CD4-positive, alpha-beta T cell treated with Interferon gamma for 1 hour (primary cell): ENCODE results near the gene UST.
"Not testable (repeated sequence)": the region's sequence is repeated elsewhere in the genome, so short reads cannot be mapped to it uniquely, and the experiment has no call there.

Experiments
- DNase-seq: peaks from one replicate; pipeline ENCODE4 v3.0.0-alpha.2; 2020

Gene UST

DNA sequence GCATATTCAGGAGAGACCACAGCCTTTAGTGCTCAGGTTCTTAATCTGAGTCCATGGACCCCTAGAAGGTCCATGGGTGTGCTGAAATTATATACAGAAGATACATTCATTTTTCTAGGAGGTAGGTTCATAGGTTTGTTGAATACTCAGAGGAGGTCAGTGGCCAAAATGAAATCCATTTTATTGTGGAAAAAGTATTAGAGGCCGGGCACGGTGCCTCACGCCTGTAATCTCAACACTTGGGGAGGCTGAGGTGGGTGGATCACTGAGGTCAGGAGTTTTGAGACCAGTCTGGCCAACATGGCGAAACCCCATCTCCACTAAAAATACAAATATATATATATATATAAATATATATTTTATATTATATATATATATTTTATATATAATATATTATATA lies 9.0 kb upstream of the UST start:
- no peak for DNase-seq

DNA sequence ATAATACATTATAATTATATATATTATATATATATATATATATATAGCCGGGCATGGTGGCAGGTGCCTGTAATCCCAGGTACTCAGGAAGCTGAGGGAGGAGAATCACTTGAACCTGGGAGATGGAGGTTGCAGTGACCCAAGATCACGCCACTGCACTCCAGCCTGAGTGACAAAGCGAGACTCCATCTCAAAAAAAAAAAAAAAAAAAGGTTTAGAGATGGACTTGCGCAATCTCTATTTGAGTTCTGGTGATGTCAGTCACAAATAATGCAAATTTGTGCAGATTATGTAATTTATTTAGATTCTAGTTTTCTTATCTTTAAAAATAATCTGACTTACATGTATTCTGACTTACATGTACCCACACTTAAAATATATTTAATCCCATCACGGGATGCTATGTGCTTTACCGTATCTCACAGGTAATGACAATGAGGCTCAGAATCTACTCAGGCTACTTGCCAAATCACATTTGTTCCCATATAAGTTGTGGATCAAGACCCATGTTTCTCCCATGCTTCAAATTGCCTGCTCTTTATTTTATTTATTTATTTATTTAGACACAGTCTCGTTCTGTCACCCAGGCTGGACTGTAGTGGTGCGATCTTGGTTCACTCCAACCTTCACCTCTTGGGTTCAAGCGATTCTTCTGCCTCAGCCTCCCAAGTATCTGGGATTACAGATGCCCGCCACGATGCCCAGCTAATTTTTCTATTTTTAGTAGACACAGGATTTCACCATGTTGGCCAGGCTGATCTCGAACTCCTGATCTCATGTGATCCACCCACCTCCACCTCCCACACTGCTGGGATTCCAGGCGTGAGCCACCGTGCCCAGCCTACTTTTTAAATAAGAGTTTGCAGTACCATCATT lies 7.6 kb upstream of the UST start:
- DNase-seq = no peak

DNA sequence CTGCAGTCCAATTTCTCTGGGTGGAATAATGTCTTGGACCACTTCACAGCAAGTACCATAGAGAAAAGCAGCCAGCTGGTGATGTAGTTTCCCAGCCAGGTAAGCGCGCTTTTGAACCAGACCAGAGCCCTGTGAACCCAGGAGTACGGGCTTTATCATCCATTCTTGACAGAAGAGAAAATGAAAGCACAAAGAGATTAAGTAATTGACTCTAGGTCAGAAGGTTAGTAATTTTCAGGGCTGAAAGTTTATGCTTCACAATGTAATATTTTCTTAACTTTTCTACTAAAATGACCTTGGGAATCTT lies 7.1 kb upstream of the UST start:
- DNase-seq = no peak

DNA sequence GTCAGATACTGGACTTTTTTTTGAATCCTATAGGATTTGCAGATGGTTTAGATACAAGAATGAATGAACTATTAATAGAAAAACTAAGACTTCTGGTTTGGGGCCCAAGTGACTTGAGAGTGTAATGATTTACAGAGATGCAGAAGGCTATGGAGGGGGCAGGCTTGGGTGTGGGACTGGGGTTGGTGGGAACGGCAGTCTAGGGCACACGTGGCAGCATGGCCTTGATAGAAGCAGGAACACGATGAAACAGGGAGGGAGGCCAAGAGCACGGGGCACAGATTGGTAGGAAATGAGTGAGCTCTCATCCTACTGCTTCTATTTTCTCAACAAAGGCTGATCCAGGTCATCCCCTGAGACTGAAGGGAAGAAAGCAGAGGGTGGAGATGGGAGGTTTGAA lies 3.4 kb upstream of the UST start:
- no peak for DNase-seq

DNA sequence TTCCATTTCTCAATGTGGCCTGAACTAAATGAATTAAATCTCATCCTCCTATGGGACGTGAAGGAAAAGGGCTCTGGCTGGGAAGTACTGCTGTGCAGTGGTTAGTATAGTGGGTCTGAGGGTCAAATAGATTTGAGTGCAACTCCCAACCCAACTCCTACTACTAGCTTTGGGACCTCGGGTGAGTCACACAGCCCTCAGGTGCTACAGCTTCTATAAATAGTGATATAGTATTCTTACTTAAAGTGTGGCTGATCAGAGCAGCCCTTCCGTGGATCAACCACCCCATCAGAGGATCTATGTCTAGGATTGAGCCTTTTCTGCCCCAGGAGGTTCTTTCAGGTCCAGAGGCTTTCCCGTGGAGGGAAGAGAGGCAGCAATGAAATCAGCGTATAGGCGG lies 904 bp upstream of the UST start:
- DNase-seq = no peak

DNA sequence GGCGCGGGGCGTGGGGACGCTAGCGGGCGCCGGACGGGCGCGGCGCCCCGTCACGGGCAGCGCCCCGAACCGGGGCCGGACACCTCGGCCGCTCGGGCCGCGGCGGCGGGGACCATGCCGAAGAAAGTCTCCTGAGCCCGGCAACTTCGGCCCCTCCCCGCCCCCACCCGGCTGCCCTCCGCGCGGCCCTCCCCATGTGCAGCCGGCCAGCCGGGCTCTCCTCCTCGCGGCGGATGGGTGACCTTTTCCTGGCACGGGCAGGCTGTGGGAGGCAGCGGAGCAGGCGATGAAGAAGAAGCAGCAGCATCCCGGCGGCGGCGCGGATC lies 278 bp downstream of the UST start:
- no peak for DNase-seq

DNA sequence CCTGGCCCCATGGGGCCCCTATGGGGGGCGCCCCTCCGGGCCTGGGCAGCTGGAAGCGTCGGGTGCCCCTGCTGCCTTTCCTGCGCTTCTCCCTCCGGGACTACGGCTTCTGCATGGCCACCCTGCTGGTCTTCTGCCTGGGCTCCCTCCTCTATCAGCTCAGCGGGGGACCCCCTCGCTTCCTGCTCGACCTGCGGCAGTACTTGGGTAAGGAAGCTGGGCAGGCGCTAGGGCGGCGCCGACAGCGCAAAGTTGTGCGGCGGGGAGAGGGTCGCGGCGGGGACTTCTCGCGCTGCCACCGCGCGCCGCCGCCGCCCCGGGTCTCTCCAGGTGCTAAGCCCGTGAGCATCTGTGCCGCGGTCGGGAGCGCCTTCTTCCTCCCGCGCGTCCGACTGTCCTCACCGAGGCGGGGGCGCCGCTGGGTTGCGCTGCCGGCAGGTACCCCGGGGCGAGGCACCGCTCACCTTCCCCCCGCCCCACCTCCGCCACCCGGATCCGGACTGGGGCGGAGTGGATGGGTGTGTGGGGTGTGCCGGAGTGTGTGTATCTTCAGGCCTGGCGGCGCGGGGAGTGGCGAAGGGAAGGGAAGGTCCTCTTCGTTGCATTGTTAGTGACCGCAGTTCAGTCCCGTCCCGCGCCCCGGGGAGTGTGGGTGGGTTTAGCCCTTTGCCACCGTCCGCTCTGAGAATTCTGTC lies 788 bp downstream of the UST start:
- DNase-seq = peak; percentile 67

DNA sequence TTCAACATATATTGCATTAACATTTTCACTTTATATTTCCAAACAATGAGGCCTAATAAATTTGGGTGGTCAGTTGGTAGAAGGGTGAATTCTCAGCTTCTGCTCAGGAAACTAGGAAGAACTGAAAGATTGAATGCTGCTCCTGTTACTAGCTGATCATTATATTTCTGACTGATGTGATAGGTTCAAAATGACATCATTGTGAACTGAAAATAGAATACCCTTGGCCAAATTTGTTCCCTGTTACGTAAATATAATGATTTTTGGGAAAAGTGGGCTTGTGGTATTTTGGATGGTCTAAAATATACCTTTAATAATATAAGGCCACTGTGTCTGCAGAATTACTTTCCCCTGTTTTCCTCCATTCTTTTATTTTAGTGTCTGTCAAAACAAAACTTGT lies 2.8 kb downstream of the UST start:
- no peak for DNase-seq

DNA sequence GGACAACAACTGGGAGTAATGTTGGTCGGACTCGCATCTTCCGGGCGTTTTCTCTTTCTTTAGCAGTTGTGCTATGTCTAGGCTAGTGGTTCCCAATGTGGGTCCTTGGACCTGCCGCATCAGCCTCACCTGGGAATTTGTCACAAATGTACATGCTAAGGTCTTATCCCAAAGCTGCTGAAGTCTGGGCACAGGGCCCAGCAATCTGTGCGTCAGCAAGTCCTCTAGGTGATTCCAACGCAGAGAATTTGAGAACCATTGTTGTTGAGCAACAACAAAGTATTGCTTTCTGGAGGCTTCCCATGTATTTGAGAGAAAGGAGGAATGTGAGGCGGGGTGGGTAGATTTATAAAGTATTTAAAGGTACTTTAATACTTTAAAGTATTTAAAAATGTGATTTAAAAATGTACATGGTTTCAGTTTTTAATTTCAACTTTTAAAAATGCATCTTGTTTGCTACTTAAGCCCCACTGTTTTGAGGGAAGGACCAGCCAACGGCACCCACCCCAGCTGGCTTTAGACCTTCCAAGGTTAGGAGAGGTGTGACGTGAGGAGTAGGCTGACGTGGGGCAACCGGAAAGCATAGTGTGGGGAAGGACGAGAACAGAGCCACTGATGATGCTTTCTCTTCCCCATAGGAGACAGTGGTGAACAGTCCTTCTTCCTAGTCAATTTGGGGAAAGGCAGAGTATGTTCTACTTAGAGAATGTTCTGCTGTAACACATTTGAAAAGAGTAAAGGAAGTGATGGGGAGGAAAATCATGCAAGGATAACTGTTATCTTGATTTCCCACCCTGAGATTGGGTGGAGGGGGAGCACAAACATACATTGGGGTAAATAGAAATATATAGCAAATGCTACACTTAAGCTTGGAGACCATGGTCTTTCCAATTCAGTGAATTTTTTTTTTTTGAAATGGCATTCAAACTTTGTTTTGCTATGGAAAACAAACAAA lies 4.3 kb downstream of the UST start:
- no peak for DNase-seq

DNA sequence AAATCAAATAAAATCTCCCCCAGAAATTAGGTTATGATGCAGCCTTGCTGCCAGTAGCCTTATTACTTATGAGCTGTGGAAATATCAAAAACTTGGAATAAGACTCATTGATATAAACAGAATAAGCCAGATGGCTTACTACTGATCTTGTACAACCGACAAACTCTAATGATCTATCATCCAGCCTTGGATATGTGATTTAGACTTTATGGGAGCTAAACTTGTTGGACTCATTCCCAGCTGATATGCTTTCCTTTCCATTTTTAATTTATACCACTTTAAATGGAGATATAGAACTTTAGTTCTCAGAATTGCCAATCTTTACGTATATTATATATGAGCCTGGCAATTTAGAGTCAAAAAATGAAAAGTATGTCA lies 5.0 kb downstream of the UST start:
- no peak for DNase-seq

DNA sequence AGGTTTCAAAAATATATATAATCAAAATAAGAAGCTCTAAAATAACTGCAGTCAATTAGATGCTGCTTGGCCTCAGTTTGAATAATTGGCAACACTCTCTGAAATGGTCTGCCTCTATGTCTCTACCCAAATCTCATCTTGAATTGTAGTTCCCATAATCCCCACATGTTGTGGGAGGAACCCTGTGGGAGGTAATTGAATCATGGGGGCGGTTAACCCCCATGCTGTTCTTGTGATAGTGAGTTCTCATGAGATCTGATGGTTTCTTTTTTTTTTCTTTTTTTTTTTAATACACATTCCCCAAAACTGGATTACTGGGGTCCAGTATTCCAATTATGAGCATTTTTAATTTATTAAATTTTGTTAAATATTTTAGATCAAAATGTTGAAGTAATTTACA lies 8.5 kb downstream of the UST start:
- DNase-seq = not testable (repeated sequence)

DNA sequence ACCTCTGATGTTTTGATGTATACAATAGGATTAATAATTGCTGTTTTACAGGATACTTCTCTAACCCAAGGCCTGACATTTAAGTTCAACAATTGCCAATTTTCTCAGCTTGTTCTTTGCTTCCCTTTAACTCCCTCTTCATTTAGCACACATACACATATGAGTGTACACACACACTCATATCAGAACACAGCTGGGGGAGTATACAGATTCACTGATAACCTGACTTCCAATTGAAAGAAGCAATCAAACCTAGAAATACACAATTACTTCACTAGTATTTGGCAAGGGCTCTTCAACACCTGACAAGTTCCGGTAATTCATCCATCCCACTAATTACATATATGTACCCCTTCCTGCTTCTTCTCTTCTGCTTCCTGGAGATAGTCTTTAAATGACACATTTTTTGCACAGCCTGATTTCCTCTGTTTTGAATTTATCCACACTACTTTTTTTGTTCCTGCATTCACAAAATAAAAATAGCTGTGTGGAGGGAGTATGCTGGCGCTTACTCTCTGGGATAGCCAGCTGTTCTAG lies 11.2 kb downstream of the UST start:
- no peak for DNase-seq

DNA sequence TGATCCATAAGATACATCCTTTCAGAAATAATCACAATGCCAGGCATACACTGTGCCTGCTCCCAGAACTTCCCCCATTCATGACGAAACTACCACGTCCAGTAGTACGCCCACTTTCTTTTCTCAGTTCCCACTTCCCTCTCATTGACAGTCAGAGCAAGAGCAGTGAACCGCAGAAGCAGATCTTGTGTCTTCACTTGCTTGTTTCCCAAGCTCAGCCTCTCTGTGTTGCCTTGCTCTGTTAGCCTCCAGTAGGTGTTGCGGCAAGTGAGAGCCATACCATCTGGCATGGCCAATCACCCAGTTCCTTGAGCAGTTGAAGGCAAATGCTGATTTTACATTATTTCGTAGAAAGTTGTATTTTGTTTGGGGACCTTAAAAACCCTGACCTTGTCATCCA lies 11.7 kb downstream of the UST start:
- DNase-seq = peak; percentile 82

DNA sequence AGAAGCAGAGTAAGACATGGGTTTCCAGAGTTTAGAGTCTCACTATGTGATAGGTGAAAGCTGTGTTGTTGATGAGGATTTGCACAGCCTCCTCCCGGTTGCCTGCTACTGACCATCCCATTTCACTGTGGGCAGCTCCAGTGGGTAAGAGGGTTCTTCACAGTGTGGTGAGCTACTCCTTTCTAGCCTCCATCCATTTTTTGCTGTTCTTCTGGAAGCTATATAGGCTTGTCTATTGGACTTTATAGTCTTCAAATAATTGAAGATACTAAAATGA lies 13.4 kb downstream of the UST start:
- no peak for DNase-seq

DNA sequence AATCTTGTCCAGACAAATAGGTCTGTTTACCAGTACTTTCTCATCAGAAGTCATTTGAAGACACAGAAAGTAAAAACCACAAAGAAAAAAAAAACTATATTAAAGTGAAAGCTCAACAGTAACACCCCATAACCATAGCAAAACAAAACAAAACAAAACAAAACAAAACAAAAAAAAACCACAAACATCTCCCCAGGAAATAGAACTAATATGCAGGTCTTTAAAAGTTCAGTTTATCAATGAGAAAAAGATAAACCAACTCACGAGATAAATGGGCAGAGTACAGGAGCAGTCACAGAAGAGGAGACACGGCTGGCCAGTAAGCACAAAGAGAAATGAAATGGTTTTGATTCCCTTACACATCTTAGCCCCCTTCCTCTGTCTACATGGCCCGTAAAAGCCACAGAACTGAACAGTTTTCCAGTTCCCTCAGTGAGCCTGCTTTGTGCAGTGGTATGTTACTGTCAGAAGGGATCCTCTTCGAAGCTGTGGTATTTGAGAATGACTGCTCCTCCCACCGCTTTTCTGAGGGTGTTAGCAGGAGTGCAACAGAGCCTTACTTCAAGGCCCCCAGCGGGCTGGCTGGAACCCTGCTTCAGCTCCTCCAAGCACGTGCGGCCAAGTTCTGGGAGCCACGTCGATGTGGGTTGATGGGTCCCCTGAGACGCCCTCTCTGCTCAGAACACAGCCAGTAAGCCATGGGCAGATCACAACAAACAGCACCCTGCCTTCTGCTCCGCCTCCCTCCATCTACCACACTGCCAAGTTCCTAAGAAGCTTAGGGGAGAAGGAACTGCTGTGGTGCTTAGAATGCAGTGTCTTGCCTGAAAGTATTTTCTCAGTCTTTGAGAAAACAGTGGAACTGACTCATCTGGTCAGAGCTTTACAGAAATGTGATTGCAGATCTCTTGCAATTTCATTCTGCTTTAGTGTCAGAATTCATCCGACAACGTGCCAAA lies 14.0 kb downstream of the UST start:
- peak; percentile 79 for DNase-seq

DNA sequence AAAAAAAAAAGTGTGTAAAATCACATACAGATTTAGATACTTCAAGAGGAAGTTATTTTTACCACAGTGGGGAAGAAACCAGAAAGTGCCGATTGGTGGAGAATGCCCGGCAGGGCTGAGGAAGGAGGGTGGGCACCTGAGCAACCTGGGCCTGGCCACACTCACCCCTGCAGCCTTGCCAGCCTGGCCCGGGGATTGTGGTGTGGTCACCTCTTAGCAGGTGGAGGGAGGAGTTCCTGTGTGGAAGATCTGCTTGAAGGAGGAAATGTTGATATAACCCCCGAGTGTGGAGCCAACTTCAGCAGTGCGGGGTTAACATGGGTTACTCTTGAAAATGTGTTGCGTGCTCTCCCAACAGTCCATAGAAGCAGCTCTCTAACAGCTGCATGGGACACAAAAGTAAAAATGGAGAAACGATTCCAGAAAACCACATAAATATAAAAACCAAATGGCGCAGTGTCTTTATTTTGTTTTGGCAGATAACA lies 14.7 kb downstream of the UST start:
- DNase-seq = peak; percentile 74

DNA sequence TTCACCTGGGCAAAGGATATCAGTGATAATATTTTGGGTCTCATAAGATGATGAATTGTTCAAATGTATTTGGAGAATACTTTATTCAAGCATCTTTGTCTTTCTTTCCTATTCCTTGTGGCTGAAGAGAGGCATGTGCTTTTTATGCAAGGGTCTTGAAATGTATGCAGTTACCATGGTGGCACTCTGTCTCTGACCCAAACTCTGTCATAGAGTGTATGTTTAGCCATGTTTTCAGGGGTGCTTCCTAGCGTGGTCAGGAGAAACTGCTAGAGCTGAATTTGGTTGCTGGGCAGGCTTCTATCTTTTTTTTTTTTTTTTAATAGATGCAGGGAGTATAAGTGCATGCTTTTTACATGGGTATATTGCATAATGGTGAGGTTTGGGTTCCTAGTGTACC lies 15.4 kb downstream of the UST start:
- no peak for DNase-seq

DNA sequence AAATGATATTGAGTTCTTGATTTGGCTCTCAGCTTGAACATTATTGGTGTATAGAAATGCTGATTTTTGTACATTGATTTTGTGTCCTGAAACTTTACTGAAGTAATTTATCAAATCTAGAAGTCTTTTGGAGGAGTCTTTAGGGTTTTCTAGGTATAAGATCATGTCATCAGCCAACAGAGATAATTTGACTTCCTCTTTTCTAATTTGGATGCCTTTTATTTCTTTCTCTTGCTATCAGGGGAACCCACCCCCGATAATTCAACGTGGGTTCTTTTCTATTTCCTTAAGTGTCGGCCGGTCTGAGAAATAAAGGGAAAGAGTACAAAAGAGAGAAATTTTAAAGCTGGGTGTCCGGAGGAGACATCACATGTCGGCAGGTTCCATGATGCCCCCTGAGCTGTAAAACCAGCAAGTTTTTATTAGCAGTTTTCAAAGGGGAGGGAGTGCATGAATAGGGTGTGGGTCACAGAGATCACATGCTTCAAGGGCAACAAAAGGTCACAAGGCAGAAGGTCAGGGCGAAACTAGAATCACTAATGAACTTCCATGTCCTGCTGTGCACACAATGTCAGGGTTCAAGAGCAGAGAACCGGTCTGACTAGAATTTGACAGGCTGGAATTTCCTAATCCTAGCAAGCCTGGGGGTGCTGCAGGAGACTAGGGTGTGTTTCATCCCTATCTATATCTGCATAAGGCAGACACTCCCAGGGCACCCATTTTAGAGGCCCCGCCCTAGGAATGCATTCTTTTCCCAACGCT lies 17.6 kb downstream of the UST start:
- not testable (repeated sequence) for DNase-seq

DNA sequence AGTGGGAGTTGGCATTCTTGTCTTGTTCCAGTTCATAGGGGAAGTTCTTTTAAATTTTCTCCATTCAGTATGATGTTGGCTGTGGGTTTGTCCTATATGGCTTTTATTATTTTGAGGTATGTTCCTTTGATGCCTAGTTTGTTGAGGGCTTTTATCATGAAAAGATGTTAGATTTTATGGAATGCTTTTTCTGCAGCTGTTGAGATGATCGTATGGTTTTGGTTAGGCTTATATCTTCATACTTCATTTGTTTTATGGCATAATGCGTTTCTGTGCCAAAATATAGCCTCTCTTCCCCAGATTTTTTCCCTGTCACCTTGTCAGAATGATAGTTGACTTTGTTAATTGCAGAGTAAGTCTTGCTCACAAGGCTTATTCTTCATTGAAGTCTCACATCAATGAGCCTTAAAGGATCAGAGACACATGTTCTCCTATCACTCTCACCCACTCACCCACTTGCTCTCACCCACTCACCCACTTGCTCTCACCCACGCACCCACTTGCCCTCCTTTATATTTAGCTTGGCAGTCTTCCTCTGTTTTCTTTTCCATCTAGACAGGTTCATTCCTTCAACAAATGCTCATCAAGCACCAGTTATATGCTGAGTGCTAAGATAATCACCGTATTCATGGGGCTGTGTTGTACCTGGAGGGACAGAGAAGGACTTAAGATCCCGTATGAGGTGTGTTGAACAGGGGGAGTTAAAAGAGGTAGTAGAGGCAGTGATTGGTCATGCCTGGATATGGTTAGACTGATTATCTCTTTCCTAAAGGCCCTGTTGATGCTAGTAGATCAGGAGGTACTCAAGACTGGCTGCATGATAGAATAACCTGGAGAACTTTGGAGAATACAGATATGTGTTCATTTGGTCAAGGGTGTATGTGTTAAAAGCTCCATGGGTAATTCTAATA lies 19.3 kb downstream of the UST start:
- no peak for DNase-seq

DNA sequence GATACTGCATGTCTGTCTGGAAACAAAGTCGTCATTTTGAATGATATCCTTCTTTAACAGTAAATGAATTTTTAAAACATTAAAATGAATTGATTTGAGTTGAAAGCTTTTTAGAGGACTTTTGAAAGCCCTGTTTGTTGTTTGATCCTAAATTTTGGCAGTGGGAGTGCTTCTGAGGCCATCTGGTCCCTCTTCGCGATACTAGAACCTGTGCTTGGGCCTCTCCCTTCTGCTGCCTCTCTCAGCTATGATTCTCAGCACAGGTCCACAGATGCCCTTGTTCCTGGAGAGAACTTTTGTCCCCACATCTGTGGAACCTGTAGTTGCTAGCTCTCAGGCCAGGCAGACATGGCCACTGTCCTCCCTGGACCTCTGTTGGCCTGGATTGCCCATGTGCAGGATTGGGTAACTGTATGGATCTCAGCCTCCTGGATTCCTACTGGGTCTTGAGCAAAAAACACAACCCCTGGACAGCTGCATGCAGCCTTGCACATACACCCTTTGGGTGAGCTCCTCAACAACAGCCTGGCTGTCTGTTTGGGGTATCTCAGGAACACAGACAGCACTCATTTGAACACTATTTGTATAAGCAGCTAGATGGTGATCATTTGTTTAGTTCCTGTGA lies 21.9 kb downstream of the UST start:
- no peak for DNase-seq
